ENCODE measurements around the gene GLB1L3.

Gene GLB1L3

DNA sequence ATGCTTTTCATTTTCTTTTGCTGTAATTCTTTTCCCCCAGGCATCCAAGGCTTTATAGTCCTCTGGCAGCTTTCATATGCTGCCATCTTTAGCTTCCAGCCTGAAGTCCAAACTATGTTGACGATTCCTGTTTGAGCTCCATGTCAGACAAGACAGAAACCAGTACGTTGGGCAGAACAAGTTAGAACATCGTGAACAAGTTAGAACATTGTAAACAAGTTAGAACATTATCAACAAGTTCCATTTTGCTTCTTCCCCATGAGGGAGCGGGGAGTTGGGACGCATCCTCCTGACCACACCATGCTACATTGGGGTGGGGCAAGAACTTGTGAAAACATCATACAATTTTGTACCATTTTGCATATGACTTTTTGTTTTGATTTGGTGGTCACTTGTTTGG is 79.5 kb downstream of the GLB1L3 start:
- no peak for DNase-seq (ENCODE audit: low read depth)

DNA sequence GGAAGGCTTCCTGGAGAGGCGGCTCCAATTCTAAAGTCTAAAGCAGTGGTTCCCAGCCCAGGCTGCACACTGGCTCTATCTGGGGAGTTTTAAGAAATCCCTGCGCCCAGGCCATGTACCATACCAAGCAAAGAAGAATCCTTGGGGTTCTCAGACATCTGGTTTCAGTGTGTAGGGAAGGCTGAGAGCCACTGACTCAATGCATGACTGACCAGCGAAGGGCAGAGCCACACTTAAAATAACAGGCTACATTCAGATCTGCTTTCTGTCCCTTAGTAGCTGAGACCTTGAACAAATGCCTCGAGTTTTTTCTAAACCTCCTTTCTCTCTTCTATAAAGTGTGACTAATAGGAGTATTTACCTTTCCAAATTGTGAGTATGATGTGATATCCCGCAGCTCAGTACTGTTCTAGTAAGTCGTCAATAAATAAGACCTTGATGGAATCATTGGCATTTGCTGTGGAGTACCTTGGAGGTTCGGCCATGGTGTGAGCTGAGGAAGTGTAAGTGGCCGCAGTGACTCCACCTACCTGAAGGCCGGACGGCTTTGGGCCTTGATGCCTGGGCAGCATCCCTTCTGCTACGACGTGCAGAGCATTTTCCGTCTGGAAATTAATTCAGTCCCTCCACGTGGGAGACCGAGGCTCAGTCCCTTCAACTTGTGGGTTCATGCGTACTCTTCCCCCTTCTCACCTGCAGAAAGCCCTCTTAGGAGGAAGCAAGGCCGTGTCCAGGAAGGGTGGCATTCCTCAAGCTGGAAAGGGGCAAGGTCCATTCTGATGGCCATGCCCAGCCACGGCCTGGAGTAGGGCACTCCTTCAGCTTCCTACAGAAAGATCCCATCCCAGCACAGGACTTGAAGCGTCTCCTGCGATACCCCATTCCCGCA is 80.7 kb downstream of the GLB1L3 start:
- no peak overlapping the region for H3K4me3 ChIP-seq (replicated peaks; ENCODE audit: low read depth, low read length)
- TF ChIP-seq, protein P1, sequence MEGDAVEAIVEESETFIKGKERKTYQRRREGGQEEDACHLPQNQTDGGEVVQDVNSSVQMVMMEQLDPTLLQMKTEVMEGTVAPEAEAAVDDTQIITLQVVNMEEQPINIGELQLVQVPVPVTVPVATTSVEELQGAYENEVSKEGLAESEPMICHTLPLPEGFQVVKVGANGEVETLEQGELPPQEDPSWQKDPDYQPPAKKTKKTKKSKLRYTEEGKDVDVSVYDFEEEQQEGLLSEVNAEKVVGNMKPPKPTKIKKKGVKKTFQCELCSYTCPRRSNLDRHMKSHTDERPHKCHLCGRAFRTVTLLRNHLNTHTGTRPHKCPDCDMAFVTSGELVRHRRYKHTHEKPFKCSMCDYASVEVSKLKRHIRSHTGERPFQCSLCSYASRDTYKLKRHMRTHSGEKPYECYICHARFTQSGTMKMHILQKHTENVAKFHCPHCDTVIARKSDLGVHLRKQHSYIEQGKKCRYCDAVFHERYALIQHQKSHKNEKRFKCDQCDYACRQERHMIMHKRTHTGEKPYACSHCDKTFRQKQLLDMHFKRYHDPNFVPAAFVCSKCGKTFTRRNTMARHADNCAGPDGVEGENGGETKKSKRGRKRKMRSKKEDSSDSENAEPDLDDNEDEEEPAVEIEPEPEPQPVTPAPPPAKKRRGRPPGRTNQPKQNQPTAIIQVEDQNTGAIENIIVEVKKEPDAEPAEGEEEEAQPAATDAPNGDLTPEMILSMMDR (IDR thresholded peaks at IDR 0.05; ENCODE audit: low read length, missing control alignments) = no peak
- no peak for DNase-seq (ENCODE audit: low read depth)

More for the DNA sequence above, 79.5 kb downstream of the GLB1L3 start:
- TF ChIP-seq, protein P1 (IDR thresholded peaks at IDR 0.05; ENCODE audit: low read length, missing control alignments) = no peak
- no peak overlapping the region for H3K4me3 ChIP-seq (replicated peaks; ENCODE audit: low read depth, low read length)

DNA sequence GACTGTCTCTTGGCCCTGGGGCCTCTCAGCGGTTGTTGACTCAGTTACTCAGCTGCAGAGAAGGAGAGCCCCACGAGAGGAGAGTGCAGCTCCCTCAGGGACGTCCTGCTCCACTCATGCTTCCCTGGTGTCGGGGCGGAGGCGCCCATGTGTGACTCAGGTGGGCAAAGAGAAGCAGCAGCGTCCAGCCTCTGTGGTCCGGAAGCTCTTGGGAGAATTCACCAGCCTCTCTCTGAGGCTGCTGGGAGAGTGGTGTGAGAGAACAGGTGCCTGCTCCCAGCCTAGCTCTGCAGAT is 81.3 kb downstream of the GLB1L3 start:
- TF ChIP-seq, protein P1 (IDR thresholded peaks at IDR 0.05; ENCODE audit: low read length, missing control alignments) = no peak
- DNase-seq (ENCODE audit: low read depth) = no peak
- no peak overlapping the region for H3K4me3 ChIP-seq (replicated peaks; ENCODE audit: low read depth, low read length)

DNA sequence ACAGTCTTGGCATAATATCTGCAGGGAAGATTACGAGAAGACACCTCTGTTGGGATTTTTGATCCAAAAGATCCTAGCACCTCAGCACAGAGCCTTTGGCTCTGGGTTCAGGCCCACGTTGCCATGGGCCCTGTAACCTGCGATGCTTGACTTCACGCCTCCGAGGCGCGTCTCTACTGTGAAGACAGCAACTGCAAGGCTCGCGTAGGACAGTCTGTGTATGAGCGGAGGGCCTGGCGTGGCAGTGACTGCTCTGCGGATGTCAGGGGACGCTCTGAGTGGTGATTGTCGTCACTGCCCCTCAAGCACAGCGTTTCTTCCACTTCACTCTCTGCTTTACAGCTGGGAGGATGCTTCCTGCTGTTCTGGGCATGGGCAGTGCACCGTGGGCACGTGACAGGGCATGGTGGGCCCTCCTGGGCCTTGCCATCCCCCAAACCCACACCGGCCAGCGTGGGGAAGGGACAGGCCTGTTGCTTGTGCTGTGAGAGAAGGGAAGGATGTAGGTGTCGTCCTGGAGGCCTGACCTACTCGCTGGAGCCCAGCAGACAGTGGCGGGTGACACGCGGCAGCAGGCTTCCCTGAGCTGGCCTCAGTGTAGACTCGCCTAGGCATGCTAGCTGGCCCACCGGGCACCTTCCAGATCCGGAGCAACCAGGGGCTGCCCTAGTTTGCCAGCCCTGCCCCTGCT is 82.1 kb downstream of the GLB1L3 start:
- H3K4me3 ChIP-seq (replicated peaks; ENCODE audit: low read depth, low read length) = no peak overlapping the region
- DNase-seq (ENCODE audit: low read depth) = no peak
- TF ChIP-seq, protein P1 (IDR thresholded peaks at IDR 0.05; ENCODE audit: low read length, missing control alignments) = no peak

DNA sequence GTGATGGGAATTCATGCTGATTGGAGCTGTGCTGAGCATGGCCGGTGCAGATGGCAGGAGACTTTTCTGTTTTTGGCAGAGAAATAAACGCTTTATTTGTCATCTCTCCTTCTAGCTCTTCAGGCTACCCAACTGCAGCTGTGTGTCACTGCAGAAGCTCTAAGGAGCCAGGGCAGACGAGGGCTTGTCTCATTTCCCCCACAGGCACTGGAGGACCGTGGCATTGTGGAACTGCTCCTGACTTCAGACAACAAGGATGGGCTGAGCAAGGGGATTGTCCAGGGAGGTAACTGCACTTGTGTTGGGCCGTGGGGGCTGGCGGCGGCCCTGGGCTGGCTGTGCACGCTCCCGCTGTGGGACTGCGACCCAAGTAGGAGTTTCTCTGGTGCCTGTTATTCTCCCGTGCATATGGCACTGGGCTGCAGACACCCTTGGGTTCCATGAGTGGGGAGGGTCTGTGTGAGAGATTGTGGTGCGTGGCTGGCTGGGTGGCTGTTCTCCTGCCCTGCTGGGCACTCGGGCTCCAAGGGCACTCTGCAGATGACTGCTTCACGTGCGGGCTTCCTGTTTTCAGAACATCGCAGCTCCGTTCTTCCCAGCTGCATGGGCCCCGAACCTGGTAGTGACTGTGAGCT is 82.8 kb downstream of the GLB1L3 start:
- DNase-seq (ENCODE audit: low read depth) = no peak
- TF ChIP-seq, protein P1 (IDR thresholded peaks at IDR 0.05; ENCODE audit: low read length, missing control alignments) = no peak
- H3K4me3 ChIP-seq (replicated peaks; ENCODE audit: low read depth, low read length) = no peak overlapping the region

DNA sequence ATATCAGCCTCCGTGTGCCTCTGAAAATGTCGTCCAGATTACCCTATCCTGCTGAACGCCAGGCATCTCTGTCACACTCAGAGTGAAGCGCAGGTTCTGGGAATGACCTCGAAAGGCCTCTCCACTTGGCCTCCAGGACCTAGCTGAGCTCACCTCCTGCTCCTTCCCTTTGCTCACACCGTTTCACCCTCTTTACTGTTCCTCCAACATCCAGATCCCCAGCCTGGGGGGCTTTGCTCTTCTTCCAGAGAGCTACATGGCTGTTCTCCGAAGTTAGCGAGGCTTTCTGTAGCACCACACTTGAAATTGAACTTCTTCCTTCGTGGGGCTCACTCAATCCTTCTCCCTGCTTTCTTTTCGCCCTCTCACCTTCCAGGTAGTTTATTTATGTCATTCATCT is 83.5 kb downstream of the GLB1L3 start:
- TF ChIP-seq, protein P1 (IDR thresholded peaks at IDR 0.05; ENCODE audit: low read length, missing control alignments) = no peak

More for the DNA sequence above, 83.5 kb downstream of the GLB1L3 start:
- H3K4me3 ChIP-seq (replicated peaks; ENCODE audit: low read depth, low read length) = no peak overlapping the region
- DNase-seq (ENCODE audit: low read depth) = no peak
